ENCODE data around the gene PITPNC1. TPM values are rescaled to one million over a fixed set of nuclear protein-coding genes. Genes with fewer than 3 reads are reported as not detected.

The PITPNC1 gene
- total RNA-seq, 1 experiment from 2014 or later = 20.8 TPM

DNA sequence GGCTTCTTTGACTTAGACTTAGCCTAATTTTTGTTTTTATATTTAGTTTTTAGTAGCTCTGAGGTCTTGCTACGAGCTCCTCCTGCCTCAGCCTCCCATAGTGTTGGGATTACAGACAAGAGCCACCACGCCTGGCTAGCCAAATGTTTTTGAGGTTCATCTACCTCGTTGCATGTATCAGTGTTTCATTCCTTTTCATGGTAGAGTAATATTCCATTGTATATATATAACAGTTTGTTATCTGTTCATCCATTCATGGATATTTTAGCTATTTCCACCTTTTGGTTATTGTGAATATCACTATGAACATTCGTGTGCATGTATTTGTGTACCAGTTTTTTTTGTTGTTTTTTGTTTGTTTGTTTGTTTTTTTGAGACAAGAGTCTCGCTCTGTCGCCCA is 352.8 kb downstream of the PITPNC1 start:
- H3K9me3 ChIP-seq (ENCODE audit: control insufficient read depth, insufficient read depth, low read depth, low read length) = no peaks in the 10 kb centered on the region
- H3K4me3 ChIP-seq (ENCODE audit: low read depth in 2 of 2, low read length in 2 of 2) = no peak overlapping the region
- H3K36me3 ChIP-seq (ENCODE audit: control insufficient read depth, insufficient read depth, low read length) = peaks cover 19% of the 10 kb centered on the region
- H3K27ac ChIP-seq (ENCODE audit: low read length) = no peak overlapping the region
- TF ChIP-seq SIN3A (IDR thresholded peaks at IDR 0.05; ENCODE audit: borderline replicate concordance, insufficient read depth, low read depth, low read length) (no peak), TCF7L2 (IDR thresholded peaks at IDR 0.05; ENCODE audit: low read depth, low read length) (no peak), POLR2AphosphoS5 (IDR thresholded peaks at IDR 0.05; ENCODE audit: low read depth, low read length) (no peak)
- TF ChIP-seq, protein P1, sequence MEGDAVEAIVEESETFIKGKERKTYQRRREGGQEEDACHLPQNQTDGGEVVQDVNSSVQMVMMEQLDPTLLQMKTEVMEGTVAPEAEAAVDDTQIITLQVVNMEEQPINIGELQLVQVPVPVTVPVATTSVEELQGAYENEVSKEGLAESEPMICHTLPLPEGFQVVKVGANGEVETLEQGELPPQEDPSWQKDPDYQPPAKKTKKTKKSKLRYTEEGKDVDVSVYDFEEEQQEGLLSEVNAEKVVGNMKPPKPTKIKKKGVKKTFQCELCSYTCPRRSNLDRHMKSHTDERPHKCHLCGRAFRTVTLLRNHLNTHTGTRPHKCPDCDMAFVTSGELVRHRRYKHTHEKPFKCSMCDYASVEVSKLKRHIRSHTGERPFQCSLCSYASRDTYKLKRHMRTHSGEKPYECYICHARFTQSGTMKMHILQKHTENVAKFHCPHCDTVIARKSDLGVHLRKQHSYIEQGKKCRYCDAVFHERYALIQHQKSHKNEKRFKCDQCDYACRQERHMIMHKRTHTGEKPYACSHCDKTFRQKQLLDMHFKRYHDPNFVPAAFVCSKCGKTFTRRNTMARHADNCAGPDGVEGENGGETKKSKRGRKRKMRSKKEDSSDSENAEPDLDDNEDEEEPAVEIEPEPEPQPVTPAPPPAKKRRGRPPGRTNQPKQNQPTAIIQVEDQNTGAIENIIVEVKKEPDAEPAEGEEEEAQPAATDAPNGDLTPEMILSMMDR (IDR thresholded peaks at IDR 0.05) = no peak
- TF ChIP-seq, protein P2, sequence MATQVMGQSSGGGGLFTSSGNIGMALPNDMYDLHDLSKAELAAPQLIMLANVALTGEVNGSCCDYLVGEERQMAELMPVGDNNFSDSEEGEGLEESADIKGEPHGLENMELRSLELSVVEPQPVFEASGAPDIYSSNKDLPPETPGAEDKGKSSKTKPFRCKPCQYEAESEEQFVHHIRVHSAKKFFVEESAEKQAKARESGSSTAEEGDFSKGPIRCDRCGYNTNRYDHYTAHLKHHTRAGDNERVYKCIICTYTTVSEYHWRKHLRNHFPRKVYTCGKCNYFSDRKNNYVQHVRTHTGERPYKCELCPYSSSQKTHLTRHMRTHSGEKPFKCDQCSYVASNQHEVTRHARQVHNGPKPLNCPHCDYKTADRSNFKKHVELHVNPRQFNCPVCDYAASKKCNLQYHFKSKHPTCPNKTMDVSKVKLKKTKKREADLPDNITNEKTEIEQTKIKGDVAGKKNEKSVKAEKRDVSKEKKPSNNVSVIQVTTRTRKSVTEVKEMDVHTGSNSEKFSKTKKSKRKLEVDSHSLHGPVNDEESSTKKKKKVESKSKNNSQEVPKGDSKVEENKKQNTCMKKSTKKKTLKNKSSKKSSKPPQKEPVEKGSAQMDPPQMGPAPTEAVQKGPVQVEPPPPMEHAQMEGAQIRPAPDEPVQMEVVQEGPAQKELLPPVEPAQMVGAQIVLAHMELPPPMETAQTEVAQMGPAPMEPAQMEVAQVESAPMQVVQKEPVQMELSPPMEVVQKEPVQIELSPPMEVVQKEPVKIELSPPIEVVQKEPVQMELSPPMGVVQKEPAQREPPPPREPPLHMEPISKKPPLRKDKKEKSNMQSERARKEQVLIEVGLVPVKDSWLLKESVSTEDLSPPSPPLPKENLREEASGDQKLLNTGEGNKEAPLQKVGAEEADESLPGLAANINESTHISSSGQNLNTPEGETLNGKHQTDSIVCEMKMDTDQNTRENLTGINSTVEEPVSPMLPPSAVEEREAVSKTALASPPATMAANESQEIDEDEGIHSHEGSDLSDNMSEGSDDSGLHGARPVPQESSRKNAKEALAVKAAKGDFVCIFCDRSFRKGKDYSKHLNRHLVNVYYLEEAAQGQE (IDR thresholded peaks at IDR 0.05; ENCODE audit: insufficient read depth in 1 of 2, low read depth in 2 of 2, low read length in 1 of 2) = no peak
- intact Hi-C loops (cut with micrococcal nuclease; ENCODE audit: unreplicated experiment) (no loop called here), in situ Hi-C loops (cut with HindIII; ENCODE audit: low pct_unique_long_range_greater_than_20kb, low sequenced_read_pairs) (no loop called here)
- H3K27me3 ChIP-seq (ENCODE audit: control insufficient read depth, insufficient read depth, low read length) = no peaks in the 10 kb centered on the region
- POLR2A ChIA-PET = no interaction called here
- CTCF ChIA-PET = interaction anchor here (0.6 kb wide), 1 partner anchor 354 kb away, joined by 3 read pairs; no protein-coding TSS in a partner anchor
- BruUV-seq (replicated peaks) = no TSS peak
- ATAC-seq (no peak), DNase-seq (ENCODE audit: low read depth, low spot score) (no peak)
- no peaks in the 10 kb centered on the region for H3K4me1 ChIP-seq (ENCODE audit: control insufficient read depth, insufficient read depth, low read length)

DNA sequence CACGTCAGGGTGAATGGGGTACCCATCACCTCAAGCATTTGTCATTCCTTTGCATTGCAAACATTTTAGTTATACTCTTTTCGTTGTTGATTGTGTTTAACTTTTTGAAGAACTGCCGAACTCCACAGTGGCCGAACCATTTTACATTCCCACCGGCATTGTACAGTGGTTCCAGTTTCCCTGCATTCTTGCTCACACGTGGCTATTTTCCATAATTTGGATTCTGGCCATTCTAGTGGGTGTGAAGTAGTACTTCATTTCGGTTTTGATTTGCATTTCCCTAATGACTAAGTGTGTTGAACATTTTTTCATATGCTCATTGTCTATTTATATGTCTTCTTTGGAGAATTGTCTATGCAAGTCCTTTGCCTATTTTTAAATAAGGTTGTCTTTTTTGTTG is 353.6 kb downstream of the PITPNC1 start:
- Histone ChIP-seq H3K27me3 (ENCODE audit: control insufficient read depth, insufficient read depth, low read length) (no peaks in the 10 kb centered on the region), H3K9me3 (ENCODE audit: control insufficient read depth, insufficient read depth, low read depth, low read length) (no peaks in the 10 kb centered on the region), H3K27ac (ENCODE audit: low read length) (no peak overlapping the region), H3K36me3 (ENCODE audit: control insufficient read depth, insufficient read depth, low read length) (peaks cover 19% of the 10 kb centered on the region), H3K4me3 (ENCODE audit: low read depth in 2 of 2, low read length in 2 of 2) (no peak overlapping the region), H3K4me1 (ENCODE audit: control insufficient read depth, insufficient read depth, low read length) (no peaks in the 10 kb centered on the region)
- ChIA-PET CTCF (no interaction called here), POLR2A (no interaction called here)
- BruUV-seq (replicated peaks) = no TSS peak
- ATAC-seq (no peak), DNase-seq (ENCODE audit: low read depth, low spot score) (no peak)
- TF ChIP-seq, protein P2 (IDR thresholded peaks at IDR 0.05; ENCODE audit: insufficient read depth in 1 of 2, low read depth in 2 of 2, low read length in 1 of 2) = no peak
- no peak for TF ChIP-seq TCF7L2 (IDR thresholded peaks at IDR 0.05; ENCODE audit: low read depth, low read length)
- TF ChIP-seq POLR2AphosphoS5 (IDR thresholded peaks at IDR 0.05; ENCODE audit: low read depth, low read length) = no peak
- TF ChIP-seq, protein P1 (IDR thresholded peaks at IDR 0.05) = no peak
- no peak for TF ChIP-seq SIN3A (IDR thresholded peaks at IDR 0.05; ENCODE audit: borderline replicate concordance, insufficient read depth, low read depth, low read length)
- intact Hi-C loops (cut with micrococcal nuclease; ENCODE audit: unreplicated experiment) (no loop called here), in situ Hi-C loops (cut with HindIII; ENCODE audit: low pct_unique_long_range_greater_than_20kb, low sequenced_read_pairs) (no loop called here)

All from Panc1 (cell line).